ENCODE data around the gene RGPD6.
"Not testable (repeated sequence)": the region's sequence is repeated elsewhere in the genome, so short reads cannot be mapped to it uniquely, and the experiment has no call there.

DNA sequence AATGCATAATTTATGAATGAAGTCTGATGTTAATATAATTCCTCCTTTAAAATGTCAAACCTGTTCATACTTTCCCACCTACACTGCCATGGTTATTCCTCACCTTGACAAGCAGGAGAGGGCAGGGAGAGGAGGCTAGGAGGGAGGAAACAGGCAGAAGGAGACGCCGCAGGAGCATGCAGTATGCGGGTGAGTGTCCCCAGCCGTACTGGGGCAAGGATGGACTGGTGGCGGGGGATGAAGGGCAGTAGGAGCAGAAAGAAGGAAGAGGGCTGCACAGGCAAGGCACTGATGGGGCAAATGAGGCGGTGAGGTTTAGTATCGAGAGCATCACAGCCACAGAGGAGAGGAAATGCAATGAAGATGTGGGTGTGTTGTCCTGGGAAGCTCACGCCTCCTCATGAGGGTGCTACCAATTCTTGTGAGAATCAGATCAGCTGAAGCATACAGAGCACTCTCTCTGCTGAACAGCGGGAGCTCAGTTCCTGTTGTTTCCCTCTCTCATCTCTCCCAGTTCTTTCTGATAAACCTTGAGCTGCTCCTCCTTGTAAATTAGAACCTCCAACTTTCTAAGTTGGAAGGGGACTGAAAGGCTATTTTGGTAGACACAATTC, 42.4 kb upstream of the RGPD6 start:
- not testable (repeated sequence) for TF ChIP-seq CTCF (optimal IDR thresholded peaks at IDR 0.05 in 1 of 3, IDR thresholded peaks at IDR 0.05 in 1 of 3, conservative IDR thresholded peaks at IDR 0.05 in 1 of 3; ENCODE audit: extremely low read depth in 1 of 3, insufficient read depth in 2 of 3, low read length in 3 of 3); EZH2 (IDR thresholded peaks at IDR 0.05; ENCODE audit: low read length)
